D341Med (cell line): ENCODE data around the gene PPP1R1A.

ENCODE experiments used
- DNase-seq: peaks from one replicate; pipeline ENCODE4 v3.0.0; 2012; ENCODE audit warnings: low spot score

The PPP1R1A gene

DNA sequence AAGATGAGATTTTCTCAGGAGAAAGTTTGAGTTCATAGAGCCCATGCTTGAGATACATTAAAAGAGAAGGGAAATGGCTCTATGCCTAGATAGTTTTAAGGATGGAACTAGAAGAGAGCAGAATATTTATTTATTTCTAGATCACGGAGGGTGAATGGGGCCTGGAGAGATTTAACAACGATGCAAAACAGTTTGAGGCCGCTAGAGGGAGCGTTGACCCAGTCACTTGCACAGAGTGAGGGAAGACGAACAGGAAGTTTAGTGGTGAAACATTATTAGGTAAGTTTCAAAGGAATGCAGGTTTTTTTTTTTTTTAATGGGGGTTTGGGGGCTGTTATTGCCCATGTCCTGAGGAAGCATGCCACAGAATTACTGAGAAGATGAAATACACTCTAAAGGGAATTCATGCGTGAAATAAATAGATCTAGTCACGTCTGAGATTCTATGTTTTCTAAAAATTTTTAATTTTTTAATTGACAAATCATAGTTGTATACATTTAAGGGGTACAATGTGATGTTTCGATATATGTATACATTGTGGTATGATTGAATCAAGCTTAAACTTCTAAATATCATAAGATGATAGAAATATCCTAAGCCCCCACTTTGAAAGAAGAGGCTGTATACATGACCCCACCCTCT, 14.8 kb upstream of the PPP1R1A start:
- DNase-seq = peak; percentile 74

DNA sequence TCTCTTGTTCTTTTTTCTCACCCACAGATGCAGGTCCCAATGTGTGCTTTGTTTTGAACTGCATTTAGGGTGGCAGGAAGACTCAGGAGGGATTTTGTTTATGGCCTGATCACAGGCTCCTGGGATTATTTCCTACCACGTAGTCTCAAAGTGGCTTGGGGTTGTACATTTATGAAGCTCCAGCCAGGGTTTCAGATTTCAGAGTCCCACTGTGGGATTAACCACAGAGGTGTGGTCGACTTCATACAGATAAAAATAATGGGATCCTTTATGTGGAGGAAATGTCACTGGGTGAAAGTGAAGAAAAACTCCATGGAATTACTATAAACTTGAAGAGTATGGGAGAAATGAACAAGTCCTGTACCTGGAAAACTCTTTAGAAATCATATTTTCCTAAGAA, 14.2 kb upstream of the PPP1R1A start:
- DNase-seq = no peak

DNA sequence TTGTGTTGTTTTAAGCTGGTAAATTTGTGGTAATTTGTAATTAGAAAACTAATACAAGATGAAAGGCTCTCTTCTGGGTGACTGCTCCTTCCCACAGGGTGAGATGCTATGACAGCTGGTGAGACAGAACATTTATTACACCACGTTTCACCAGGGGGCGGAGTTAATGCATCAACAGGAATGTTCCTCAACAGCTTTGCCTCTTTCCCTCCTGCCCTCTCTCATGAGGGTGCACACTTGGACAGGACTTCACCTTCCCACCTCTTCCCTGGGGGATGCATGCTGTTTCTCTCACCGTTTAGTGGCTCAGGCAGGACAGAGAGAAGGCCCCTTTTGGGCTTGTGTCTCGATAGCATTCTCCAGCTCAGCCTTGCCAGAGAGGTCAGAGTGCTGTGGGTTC, 13.4 kb upstream of the PPP1R1A start:
- no peak for DNase-seq

DNA sequence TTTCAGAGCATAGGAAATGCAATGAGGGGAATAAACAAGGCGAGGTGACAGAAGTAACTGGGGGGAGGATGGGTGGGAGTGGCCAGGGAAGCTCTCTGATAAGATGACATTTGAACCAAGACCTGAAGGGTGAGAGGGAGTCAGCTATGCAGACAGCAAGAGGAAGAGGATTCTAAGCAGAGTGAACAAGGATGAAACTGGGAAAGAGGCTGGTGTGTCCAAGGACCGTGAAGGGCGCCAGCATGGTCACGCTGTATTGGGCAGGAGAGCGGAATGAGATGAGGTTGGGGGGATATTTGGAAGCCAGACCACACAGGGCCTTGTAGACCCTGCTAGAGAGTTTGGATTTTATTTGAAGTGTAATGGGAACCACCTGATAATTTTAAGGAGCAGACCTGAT, 10.5 kb upstream of the PPP1R1A start:
- DNase-seq = no peak

DNA sequence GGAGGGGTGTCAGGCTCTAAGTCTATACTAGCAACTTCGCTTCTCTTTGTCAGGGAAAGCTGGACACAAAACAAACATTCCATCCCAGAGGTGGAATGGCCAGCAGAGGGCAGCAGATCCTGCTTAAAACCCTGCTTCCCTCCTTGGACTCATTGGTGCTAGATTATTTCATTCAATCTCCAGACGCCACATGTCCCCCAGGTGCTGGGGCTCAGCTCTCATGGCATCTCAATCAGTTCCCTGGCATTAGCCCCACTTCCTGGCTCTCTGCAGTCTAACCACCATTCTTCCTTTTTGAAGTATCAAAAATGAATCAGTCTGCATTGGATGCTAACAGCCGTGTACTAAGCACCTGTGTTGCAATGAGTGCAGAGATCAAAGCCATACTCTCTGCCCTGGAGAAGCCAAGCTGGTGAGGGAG, 8.1 kb upstream of the PPP1R1A start:
- peak; percentile 74 for DNase-seq

DNA sequence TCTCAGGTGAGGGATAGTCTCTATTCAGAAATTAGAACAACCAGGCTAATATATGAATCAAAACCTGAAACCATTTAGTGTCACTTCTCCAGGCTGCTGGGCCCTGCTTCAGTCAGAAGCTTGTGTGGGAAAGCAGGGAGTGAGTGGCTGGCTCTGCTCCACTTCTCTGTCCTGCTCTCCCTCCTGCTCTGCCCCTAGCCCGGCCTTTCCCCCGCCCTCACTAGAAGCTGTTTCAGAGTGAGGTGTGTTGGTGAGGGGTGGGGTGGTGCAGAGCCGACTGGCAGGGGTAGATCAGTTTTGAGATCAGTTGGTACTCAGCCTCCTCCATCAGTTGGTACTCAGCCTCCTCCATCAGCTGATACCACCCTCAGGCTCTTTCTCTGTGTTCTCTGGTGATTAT, 7.0 kb upstream of the PPP1R1A start:
- DNase-seq = no peak

DNA sequence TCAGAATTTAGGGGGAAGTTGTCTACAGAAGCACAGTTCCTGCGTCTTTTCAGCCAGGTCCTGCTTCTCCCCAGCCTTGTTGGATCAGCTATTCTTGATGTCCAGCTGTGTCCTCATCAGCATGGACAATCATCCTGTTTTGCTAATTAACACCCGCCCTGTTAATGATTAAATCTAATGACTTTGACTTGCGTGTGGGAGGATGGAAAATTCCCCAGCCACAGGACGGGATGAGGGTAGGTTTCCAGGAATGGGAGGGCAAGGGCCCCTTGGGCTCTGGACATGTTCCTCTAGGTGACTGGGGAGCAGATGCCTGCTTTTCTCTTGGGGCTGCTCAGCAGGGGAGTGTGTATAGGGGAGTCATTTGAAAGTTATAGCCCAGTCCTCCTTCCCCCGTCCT, 5.3 kb upstream of the PPP1R1A start:
- no peak for DNase-seq

DNA sequence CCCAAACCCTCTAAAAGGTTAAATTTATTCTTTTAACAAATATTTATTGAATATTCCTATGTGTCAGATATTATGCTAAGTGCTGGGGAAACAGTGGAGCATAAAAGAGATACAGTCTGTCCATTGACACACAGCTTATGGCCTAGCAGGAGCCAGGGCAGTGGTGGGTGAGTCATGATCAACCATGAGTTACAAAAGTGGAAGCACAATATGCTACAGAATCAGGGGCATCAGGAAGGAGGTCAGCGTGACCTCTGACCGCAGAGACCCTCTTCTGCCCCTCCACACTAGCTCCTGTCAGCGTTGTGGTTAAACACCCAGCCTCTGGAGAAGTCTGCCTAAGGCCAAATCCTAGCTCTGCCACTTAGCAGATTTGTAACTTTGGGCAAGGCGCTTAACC, 4.7 kb upstream of the PPP1R1A start:
- DNase-seq = no peak

DNA sequence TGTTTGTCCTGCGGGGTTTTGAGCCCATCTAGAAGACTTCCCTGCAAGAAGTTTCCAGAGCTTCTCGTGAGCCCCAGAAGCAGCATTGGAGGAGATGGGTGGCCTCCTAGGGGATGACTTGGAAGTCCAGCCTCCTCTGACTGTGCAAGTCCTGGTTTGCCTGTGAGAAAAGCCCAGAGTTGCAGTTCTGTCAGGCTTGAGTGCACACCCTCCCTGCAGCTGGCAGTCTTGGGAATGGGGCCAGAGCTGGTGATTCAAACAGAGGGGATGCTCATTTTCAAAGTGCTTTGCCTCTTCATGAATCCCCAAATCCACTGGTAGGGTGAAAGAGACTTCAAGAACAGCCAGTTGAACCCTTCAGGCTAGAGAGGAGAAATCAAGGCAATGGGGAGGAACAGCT, 3.9 kb upstream of the PPP1R1A start:
- no peak for DNase-seq

DNA sequence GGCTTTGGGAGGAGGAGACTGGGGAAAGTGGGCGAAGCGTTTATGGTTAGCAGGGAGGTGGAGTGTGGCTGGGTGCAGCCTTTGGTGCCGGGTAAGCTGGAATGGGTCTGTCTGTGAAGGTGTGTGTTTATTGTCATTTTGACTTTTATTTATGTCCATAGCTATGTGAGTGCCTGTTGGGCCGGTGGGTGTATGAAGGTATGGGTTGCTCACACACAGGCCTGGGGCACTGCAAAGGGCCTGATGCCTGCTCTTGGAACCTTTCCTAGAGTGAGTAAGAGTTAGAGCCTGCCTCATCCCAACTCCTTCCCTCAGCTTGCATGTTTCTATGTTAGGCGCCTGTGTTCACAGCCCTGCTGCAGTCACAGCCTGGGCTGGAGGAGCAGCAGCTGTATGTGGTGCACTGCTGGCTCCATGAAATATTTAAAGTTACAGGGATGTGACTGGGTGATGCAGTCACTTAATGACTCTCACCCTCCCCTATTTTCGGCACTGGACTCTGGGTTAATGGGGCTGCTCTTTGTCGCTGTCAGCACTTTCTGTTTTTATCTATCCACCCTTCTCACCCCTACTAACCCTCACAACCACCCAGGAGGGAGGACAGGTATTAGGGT, 2.6 kb upstream of the PPP1R1A start:
- DNase-seq = no peak

DNA sequence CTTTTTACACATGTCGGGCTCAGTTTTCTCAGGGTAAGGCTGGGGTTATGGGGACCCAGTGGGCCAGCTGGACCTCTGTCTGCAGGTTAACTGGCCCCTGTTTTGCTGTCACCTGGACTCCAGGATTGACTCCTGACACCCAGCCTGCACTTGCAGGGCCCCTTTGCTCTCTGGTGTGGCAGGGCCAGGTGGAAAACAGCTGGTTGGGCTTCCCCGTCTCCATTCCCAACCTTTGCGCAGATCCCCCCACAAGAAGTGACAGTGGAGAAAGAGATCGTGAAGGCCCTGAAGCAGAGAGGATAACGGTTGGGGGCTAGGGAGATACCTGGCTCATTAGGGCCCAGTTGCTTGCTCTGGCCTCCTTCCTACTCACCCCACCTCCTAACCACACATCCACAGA, 1.5 kb upstream of the PPP1R1A start:
- no peak for DNase-seq

DNA sequence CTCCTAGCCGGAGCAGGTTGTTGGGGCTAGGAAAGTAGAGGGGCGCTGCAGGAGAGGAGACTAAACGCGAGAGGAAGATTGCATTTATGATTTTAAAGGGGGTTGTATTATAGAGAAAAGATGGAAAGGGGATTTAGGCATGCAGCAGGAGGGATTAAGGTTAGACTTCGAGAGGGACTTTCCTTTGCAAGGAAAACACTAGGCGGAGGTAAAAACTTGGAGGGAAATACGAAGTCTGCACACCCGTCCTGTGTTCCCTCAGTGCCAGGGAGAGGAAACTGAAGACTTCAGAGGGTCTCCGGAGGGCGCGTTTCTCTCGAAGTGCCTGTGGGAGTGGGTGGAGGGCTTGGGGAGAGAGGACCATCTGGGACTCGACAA, 420 bp upstream of the PPP1R1A start:
- no peak for DNase-seq

DNA sequence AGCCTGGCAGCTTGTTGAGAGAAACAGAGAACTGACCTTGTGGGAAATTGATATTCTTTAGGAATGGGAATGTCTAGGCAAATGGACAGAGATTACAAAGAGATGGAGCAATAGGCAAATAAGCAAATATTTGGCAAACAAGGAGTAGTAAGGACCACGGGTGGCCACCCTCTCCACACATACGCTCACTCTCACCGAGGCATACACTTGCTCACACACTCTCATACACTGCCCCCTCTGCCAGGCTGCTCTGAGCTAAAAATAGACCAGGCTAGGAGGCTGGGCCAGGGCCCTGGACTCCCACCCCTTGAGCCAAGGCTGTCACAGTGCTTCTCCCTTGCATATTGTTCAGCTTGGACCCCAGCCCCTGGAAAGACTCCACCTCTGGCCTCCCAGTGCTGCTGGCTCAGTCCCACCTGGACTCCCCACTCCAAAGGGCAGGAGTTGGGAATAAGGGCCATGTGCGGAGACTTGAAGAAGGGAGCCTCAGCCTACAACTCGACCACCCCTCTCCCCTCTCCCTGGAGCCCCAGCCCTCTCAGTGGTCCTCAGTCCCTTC, 1.1 kb downstream of the PPP1R1A start:
- no peak for DNase-seq

DNA sequence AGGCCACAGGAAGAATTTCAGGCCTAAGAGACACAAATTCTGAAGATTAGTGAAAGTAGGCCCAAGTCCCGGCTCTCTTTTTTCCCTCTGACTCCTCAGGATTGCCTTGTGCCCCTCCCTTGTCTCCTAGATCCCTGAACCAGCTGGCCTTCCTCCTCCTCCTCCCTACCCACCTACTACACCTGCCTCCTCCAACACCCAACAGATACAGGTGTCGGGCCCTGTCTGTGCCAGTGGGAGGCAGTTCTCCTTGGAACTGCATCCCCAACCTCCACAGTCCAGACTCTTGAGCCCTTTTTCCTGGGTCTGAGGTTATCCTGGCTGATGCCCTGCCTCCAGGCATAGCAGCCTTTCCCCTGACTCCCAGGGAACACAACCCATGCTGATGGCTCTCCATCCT, 1.8 kb downstream of the PPP1R1A start:
- no peak for DNase-seq

DNA sequence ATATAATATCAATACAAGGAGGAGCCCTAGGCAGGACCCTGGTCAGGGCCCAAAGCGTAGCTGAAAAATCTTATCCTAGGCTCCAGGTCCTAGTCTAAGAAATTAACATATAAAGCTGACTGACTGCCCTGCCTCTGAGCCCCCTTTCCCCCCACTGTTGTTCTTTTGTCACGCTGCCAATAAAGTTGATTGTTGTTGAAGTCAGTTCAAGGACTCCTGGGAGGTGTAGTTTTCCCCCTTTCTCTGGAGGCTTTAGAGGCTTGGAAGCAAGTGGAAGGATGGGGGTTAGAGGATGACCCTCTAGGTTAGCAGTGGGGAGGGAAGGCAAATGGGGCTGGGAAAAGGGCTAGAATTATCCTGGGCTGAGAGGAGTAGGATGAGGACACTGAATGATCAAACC, 3.2 kb downstream of the PPP1R1A start:
- no peak for DNase-seq

DNA sequence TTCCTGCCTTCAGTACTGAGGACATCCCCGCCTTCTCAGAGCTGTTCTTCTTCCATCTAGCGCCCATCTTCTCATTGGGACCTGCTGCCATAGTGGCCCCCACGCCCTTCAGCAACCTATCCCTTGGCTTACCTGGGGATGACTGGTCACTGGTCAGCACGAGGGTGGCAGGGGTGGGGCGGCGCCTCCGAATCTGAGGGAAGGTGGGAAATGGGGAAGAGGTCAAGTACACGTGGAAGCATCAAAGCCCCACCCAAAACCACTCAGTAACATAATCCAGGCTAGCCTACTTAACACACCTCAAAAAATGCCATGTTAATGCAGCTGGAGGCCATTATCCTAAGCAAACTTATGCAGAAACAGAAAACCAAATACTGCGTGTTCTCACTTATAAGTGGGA, 4.3 kb downstream of the PPP1R1A start:
- DNase-seq = no peak

DNA sequence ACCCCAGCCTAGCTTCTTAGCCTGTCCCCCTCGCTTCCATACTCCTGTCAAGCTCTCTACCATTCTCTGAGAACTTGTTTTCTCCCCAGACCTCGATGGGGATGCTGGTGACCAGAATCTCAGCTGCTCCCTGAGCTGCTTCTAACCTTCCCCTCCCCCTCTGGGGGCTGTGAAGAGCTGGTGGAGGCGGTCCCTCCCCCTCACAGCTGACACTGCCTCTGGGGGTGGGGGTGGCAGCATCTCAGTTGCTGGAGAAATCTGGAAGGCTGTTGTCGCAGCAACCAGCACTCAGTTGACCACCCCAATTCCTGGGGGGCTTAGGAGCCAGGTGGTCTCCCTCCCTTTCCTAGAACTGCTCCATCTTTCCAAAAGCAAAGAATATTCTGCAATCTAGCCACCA, 4.7 kb downstream of the PPP1R1A start:
- DNase-seq = no peak

DNA sequence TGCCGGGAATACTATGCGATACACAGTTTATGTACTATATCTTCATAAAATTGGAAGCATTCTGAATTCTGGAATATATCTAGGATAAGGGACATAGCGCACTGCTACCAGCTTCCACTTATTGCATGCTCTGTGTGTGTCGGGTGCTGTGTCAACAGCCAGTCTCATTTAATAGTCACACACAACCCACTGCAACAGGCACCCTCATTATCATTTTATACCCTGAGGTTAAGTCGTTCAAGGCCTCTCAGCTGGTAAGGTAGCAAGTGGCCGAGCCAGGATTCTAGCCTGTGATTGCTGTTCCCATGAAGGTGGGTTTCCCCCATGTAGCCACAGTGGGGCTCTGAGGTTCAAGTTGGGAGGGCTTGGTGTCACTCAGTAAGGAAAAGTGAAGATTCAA, 7.0 kb downstream of the PPP1R1A start:
- DNase-seq = no peak

DNA sequence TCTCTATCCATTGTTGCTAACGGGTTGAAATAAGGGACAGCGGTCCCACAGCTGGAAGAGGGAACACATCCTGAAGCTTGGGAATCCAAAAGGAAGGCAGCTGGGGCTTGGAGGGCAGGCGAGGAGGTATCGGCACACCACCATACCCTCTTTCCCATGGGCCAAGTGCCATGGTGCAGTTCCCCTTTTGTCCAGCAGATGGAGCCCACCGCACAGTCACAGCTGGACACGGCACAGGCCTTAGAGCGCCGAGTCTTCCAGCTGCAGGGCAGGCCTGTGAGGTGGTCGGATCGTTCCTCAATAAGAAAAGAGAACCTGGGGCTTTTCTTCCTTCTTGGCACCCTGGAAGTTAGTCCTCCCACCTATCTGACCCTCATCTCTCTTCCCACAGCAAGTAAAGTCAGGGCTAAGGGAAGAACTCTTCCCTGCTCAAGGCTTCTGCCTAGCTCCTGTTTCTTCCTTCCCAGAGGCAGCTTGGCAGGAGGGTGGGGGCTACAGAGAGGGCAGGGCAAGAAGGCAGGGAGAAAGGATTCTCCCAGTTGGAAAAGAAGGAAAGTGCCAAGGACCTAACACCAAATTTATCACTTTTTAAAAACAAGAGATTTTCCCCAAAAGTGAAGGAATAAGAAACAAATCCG, 8.6 kb downstream of the PPP1R1A start:
- peak; percentile 89 for DNase-seq

DNA sequence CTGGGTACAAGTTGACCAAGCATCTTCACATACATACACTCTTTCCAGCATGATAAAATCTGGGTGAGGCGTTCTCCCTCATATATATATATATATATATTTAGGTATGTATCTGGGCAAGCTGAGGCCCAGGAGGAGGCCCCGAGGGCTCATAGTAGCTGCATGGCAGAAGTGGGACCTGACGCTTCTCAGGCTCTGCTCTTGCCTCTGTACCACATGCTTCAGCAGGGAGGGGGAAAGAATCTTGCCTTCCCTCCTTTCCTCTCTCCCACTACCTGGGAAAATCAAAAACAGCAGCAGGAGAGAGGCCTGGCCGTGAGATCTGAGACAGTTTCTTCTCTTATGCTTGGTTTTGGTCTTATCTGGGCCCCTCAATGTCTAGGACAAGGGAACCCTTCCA, 9.2 kb downstream of the PPP1R1A start:
- no peak for DNase-seq

DNA sequence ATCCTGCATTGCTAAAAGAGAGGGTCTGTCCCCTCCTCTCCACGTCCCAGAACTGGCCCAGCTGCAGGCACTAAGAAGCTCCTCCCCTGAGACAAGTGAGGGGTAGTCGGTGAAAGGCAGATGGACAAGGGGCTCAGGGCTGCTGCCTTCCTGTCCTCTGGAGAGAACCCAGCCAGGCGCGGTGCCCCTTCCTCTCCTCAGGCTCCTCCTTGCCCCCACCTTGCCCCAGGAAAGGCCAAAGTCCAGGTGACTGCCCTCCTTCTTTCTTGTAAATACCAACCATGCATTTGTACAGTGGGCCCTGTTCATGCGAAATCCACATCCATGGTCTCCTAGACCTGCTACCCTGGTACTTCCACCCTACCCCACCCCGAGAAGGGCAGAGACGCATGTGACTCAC, 9.7 kb downstream of the PPP1R1A start:
- no peak for DNase-seq

DNA sequence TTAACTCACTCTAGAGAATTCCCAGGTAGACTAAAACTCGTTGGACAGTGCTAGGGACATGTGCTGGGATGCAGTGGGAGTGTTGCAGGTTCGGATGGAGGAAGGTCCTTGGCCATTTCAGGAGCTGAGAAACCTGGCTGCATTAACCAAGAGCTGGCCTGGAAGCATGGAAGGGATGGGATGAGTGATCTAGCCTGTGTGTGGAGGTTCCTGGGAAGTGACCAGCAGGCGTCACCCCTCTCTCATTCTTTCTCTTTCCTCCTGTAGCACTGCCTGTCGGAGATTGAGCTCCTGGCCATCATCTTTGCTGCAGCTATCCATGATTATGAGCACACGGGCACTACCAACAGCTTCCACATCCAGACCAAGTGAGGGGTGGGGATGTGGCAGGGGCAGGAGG, 15.6 kb downstream of the PPP1R1A start:
- no peak for DNase-seq
